ENCODE results near the gene SKIDA1. TPM values are rescaled to one million over a fixed set of nuclear protein-coding genes. Genes with fewer than 3 reads are reported as not detected.

SKIDA1 gene
- total RNA-seq, 2 donors from 2014 or later, result 6.4 to 12.0 TPM

DNA sequence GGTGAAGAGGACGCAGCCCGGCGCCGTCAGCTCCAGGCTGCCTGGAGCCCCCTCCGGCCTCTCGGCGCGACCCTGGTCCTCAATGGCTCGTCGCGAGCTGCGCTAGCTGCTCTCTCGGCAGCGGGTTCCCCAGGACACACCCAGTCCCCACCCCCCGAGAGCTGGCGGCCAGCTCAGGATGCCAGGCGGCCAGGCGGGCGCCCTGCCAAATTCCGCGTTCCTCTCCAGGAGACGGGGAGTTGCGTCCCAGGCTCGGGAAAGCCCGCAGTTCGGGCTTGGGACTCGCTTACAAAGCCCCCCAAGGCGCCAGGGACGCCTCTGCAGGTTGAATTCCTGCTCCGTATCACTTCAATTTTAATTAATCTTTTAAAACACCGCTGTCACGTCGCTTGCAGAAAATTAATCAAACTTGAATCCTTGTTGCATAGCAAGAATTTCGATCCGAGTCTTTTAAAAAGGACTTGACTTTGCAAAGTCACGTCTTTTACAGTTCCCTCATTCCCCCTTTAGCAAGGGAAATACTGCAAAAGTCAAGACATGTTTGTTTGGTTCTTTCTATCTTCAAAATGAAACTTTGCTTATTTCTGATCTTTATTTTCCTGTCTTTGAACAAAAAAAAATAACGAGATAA lies 28.2 kb downstream of the SKIDA1 start:
- peak overlapping the region; percentile 98 for H3K27ac ChIP-seq (ENCODE audit: low read depth, low read length)
- peaks cover 9% of the 10 kb centered on the region for H3K36me3 ChIP-seq (ENCODE audit: control insufficient read depth, insufficient read depth, low read length)
- peak; percentile 94 for DNase-seq
- H3K4me3 ChIP-seq (ENCODE audit: low read length), result peak overlapping the region; percentile 89
- no peaks in the 10 kb centered on the region for H3K9me3 Mint-ChIP-seq
- H3K27me3 ChIP-seq (ENCODE audit: control insufficient read depth, insufficient read depth, low read length, poor library complexity, severe bottlenecking), result no peaks in the 10 kb centered on the region
- TF ChIP-seq, protein P1, sequence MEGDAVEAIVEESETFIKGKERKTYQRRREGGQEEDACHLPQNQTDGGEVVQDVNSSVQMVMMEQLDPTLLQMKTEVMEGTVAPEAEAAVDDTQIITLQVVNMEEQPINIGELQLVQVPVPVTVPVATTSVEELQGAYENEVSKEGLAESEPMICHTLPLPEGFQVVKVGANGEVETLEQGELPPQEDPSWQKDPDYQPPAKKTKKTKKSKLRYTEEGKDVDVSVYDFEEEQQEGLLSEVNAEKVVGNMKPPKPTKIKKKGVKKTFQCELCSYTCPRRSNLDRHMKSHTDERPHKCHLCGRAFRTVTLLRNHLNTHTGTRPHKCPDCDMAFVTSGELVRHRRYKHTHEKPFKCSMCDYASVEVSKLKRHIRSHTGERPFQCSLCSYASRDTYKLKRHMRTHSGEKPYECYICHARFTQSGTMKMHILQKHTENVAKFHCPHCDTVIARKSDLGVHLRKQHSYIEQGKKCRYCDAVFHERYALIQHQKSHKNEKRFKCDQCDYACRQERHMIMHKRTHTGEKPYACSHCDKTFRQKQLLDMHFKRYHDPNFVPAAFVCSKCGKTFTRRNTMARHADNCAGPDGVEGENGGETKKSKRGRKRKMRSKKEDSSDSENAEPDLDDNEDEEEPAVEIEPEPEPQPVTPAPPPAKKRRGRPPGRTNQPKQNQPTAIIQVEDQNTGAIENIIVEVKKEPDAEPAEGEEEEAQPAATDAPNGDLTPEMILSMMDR (conservative IDR thresholded peaks at IDR 0.05), result no peak
- WGBS, 2 experiments (ENCODE audit: insufficient coverage in 1 of 2, insufficient read length in 1 of 2), result 0% methylated on average over 25 to 37 of the region's 37 CpGs
- H3K9ac ChIP-seq (ENCODE audit: extremely low read depth, low read length, poor library complexity, severe bottlenecking), result peak overlapping the region; percentile 89
- peaks cover 38% of the 10 kb centered on the region for H3K4me1 ChIP-seq (ENCODE audit: control insufficient read depth, insufficient read depth, low read length)
- peaks cover 25% of the 10 kb centered on the region for H3K27me3 Mint-ChIP-seq (ENCODE audit: insufficient read depth)
- peaks cover 4% of the 10 kb centered on the region for H3K36me3 Mint-ChIP-seq (ENCODE audit: low read depth)
- peaks cover 51% of the 10 kb centered on the region for H3K4me1 Mint-ChIP-seq
- H3K27ac Mint-ChIP-seq, result peak overlapping the region; percentile 90
- H3K4me3 Mint-ChIP-seq, result peak overlapping the region; percentile 79
- no peaks in the 10 kb centered on the region for H3K9me3 ChIP-seq (ENCODE audit: control insufficient read depth, low read length)

DNA sequence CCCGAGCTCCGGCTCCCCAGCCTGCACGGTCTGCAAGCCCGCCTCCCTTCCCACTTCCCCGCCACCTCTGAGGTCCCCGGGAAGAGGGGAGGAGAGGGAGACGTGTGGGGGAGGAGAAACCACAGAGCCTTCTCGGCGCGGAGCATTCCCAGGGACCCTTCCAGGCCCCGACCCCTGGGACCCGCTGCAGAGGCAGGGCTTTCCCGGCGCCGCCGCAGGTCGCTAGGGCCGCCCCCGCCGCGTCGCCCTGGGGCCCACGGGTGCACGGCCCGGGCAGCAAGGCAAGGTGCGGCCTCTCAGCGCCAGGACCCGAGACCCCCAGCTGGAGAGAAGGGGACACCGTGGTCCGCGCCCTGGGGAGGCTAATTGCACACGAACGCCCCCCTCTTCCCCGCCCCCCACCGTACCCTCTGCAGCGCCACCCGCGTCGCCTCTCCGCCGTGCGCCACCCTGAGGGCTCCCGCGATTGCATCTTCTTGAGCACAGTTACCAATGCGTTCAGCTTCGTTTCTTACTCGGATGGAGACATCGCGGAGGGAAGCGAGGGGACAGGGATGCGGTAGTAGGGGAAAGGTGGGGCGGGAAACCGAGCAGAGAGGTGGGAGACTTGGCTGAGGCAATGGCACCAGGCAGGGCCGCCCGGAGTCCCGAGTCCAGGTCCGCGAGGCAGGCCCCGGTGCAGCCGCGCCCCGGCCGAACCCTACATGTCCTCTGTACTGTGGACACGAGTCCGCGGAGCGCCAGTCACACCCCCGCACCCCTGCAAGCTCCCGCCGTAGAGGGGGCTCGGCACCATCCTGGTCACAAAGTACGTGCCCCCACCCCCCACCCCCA lies 28.9 kb downstream of the SKIDA1 start:
- 0 to 2% methylated on average over 22 to 67 of the region's 72 CpGs for WGBS, 2 experiments (ENCODE audit: insufficient coverage in 1 of 2, insufficient read length in 1 of 2)
- Histone ChIP-seq H3K4me1 (ENCODE audit: control insufficient read depth, insufficient read depth, low read length) (peaks cover 31% of the 10 kb centered on the region), H3K9ac (ENCODE audit: extremely low read depth, low read length, poor library complexity, severe bottlenecking) (peak overlapping the region; percentile 89), H3K36me3 (ENCODE audit: control insufficient read depth, insufficient read depth, low read length) (peaks cover 9% of the 10 kb centered on the region), H3K27ac (ENCODE audit: low read depth, low read length) (peak overlapping the region; percentile 98), H3K27me3 (ENCODE audit: control insufficient read depth, insufficient read depth, low read length, poor library complexity, severe bottlenecking) (no peaks in the 10 kb centered on the region), H3K4me3 (ENCODE audit: low read length) (peak overlapping the region; percentile 89), H3K9me3 (ENCODE audit: control insufficient read depth, low read length) (no peaks in the 10 kb centered on the region)
- peak; percentile 84 for DNase-seq
- peaks cover 43% of the 10 kb centered on the region for H3K4me1 Mint-ChIP-seq
- H3K27me3 Mint-ChIP-seq (ENCODE audit: insufficient read depth), result peaks cover 25% of the 10 kb centered on the region
- no peaks in the 10 kb centered on the region for H3K9me3 Mint-ChIP-seq
- peak overlapping the region; percentile 90 for H3K27ac Mint-ChIP-seq
- H3K4me3 Mint-ChIP-seq, result peak overlapping the region; percentile 79
- TF ChIP-seq, protein P1 (conservative IDR thresholded peaks at IDR 0.05), result peak; percentile 51
- H3K36me3 Mint-ChIP-seq (ENCODE audit: low read depth), result peaks cover 4% of the 10 kb centered on the region

DNA sequence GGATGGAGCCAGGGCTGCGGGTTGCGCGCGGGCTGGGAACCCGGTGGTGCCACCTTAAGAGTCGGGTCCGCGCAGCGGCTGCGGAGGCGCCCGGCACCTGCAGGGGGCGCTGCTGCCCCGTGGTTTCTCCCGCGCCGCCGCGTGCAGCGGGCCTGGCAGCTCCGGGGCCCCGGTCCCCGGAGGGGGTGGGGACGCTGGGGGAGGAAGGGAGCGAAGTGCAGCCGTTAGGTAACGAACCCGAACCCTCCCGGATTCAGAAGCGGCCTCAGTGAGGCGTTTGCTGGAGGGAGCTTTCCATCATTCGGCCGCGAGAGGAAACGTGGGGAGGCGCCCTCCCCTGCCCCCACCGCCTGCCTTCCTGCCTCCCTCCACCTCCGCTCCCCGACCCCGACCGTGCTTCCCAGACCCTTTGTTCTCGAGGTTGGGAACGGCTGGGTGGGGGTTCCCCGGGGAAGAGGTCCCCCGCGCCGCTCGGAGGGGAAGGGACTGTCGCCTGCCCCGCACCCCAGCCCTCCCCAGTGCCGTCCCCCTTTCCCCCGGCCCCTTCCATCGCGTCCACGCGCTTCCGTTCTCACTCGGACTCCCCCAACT lies 29.6 kb downstream of the SKIDA1 start:
- DNase-seq, result peak; percentile 97
- Histone ChIP-seq H3K27me3 (ENCODE audit: control insufficient read depth, insufficient read depth, low read length, poor library complexity, severe bottlenecking) (no peaks in the 10 kb centered on the region), H3K4me1 (ENCODE audit: control insufficient read depth, insufficient read depth, low read length) (peaks cover 25% of the 10 kb centered on the region), H3K4me3 (ENCODE audit: low read length) (peak overlapping the region; percentile 89), H3K9me3 (ENCODE audit: control insufficient read depth, low read length) (no peaks in the 10 kb centered on the region), H3K36me3 (ENCODE audit: control insufficient read depth, insufficient read depth, low read length) (peaks cover 9% of the 10 kb centered on the region), H3K9ac (ENCODE audit: extremely low read depth, low read length, poor library complexity, severe bottlenecking) (peak overlapping the region; percentile 89), H3K27ac (ENCODE audit: low read depth, low read length) (peak overlapping the region; percentile 98)
- peak overlapping the region; percentile 79 for H3K4me3 Mint-ChIP-seq
- peaks cover 25% of the 10 kb centered on the region for H3K27me3 Mint-ChIP-seq (ENCODE audit: insufficient read depth)
- peaks cover 41% of the 10 kb centered on the region for H3K4me1 Mint-ChIP-seq
- H3K27ac Mint-ChIP-seq, result peak overlapping the region; percentile 77
- TF ChIP-seq, protein P1 (conservative IDR thresholded peaks at IDR 0.05), result peak; percentile 99
- WGBS, 2 experiments (ENCODE audit: insufficient coverage in 1 of 2, insufficient read length in 1 of 2), result 0% methylated on average over 9 to 55 of the region's 58 CpGs
- peaks cover 4% of the 10 kb centered on the region for H3K36me3 Mint-ChIP-seq (ENCODE audit: low read depth)
- H3K9me3 Mint-ChIP-seq, result no peaks in the 10 kb centered on the region
